Inferior parietal cortex (tissue), 1 donor: ENCODE results near the gene HLF.

Experiments
- DNase-seq: peaks from one replicate; pipeline ENCODE4 v3.0.0-alpha.2; 2016; ENCODE audit errors: extremely low spot score

Gene HLF, protein sequence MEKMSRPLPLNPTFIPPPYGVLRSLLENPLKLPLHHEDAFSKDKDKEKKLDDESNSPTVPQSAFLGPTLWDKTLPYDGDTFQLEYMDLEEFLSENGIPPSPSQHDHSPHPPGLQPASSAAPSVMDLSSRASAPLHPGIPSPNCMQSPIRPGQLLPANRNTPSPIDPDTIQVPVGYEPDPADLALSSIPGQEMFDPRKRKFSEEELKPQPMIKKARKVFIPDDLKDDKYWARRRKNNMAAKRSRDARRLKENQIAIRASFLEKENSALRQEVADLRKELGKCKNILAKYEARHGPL

DNA sequence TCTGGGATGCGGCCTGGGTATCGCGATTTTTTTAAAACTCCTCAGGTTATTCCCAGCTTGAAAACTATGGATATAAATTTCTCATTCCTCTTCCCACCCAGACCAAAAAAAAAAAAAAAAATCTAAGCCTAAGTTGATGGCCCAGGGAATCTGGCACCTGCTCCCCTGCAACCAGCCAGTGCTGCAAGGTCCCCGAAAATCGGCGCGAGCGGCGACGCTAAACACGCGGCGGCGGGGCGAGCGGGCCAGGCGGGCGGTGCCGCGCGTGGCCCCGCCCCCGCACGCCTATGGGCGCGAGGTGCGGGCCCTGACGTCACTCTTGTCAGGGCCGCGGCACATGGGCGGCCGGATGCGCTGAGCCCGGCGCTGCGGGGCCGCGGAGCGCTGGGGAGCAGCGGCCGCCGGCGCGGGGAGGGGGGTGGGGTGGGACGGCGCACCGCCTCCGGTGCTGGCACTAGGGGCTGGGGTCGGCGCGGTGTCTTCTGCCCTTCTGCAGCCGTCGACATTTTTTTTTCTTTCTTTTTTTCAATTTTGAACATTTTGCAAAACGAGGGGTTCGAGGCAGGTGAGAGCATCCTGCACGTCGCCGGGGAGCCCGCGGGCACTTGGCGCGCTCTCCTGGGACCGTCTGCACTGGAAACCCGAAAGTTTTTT lies at the start of gene HLF:
HLF (plus strand) TSS at position 316 of the 654 bp plus-strand sequence. CDS start 525 bp downstream, outside the sequence.
- peak; percentile 86 for DNase-seq

DNA sequence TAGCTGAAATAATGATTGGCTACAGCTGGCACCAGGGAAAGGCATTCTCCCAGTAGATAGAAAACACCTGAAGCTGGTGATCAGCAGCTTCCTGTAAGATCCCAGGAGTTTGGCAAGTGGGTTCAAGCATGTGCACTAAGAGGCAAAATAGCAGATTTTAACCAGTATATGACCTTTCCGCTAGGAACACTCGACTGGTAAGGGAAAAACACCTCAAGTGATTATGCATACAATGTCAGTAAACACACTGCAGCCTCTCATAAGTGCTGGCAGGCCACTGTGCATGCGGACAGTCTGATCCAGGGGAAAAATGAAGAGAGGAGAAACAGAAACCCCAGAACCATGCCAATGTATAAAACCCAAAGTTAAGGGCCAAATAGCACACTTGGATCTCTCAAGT lies 49.0 kb upstream of the HLF start:
- no peak for DNase-seq

DNA sequence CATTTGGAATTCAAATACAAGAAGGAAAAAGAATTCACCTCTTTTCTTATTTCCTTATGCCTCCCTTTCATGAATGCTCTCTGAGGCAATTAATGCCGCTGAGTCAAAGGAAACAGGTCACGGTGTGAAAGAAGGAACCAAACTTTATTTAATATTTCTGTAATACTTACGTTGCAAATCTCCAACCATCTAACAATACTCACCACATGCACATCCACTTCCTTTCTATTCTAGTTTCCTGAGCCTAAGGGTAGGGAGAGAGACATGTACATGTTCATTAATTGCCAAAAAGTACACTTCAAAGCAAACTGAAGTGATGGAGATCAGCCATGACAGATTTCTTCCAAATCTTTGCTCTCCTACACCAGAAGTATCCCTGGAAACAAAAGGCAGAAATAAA lies 47.9 kb upstream of the HLF start:
- DNase-seq, result no peak

DNA sequence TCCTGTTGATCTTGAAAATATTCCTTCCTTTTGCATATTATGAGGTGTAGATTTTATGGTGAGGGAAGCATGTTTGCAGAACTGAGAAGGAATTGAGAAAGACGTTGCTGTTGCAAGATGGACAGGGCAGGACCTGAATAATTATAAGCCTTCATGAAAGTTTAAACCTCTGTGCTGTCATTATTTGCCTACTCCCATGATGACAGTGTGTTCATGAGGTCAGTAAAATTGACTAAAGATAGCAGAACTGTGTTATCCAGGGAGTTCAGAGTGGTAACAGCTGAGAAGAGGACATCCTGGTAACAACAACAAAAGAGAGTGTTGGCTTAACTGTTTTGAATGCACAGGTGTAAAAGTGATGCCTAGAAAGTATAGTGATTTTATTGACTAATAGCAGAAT lies 45.3 kb upstream of the HLF start:
- DNase-seq, result no peak

DNA sequence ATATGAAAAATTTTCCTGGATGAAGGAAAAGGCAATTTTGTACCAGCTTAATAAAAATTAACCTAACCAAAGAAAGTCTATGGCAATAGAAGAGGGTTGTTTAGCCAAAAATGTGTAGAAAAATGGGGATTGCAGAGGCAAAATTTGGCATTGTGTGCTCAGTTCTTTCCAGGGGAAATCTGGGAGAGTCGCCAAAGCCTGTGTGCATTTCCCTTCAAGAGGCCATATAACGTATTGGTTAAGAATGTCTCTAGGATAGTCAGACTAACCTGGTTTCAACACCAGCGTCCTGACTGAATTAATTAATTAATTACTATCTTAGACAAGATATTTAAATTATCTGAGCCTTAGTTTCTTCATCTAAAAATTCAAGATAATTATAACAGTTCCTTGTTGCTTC lies 44.8 kb upstream of the HLF start:
- no peak for DNase-seq

DNA sequence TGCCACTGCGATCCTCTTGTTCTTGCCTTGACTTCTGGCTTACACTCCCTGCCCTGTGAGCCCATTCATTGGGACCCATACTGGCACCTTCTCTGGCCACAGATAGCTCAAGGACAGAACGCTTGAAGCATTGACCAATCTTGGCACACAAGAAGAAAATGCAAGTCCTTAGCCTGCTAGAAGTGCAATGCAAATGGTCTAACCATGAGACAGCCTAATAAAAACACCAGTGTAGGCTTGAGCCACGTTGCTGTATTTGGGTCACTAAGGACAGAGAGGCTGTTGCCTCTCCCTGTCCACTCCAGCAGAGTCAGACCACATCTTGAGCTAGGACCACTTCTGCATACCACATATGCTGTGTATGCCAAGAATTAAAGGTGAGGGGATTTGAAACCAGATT lies 41.2 kb upstream of the HLF start:
- no peak for DNase-seq

DNA sequence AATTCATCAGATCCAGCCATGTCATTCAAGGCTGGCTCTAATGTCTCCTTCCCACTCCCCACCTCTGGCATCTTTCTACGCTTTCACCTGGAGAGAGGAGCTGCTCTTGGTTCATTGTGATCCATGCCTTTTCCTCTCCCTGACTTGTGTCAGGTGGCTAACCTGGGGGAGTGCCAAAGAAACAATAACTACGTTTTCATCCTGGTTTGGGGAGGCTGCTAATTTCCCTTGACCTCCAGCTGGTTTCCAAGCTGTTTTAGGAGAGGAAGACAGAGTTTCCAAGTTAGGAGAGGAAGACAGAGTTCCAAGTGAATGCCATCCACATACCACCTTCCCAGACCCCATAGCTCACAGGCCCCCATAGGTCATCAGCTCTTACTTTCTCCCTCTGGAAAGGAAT lies 40.0 kb upstream of the HLF start:
- no peak for DNase-seq

DNA sequence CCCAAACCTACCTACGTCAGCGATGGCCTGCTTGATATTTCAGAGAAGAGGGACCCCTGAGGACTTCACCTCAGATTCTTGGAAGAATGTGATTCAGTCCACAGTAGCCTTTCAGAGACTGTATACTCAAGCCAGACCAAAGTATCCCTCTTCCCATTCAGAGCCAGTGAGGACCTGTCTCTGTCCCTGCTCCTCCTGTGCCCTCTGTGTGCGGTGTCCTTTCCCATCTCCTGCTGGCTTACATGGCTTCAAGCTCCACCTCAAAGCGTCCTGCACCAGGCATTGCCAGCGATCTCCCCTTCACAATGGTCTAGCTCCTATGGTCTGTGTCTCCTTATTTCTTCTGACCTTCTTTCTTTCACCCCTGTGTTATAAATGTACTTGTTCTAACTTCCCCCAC lies 39.5 kb upstream of the HLF start:
- DNase-seq, result no peak

DNA sequence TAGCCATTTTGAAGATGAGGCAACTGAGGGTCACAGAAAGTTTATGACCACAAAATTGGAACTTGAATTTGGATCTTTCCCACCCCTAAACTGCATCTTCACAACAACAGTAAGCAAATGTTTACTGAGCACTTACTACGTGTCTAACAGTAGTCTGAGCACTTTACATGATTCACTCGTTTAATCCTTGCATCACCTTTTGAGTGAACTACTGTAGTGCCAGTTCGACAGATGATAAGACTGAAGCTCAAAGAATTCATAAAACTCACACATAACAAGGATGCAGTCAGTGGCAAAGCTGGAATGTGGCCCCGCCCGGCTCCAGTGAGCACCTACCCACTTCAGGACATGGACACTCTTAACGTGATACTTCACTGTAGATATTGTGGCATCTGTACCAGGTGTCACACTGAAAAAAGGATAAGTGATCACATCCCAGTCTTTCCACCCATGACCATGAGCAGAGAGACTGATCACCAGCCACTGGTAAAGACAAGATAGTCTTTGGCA lies 36.0 kb upstream of the HLF start:
- DNase-seq, result no peak

DNA sequence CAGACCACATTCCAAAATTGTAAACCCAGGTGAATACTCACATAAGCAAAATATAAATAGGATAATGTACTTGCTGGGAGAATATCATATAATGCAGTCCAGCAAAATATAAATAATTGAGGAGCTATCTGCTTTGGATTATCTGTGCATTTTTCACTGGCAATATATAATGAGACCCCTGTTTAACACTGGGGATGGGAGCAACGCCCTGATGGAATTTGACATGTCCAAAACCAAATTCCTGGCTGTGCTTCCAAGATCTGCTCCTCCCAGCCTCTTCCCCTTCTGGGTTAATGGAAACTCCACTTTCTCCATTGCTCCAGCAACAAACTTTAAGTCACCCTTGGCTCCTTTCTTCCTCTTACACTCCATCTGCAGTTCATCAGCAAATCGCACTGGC lies 35.5 kb upstream of the HLF start:
- DNase-seq, result no peak

DNA sequence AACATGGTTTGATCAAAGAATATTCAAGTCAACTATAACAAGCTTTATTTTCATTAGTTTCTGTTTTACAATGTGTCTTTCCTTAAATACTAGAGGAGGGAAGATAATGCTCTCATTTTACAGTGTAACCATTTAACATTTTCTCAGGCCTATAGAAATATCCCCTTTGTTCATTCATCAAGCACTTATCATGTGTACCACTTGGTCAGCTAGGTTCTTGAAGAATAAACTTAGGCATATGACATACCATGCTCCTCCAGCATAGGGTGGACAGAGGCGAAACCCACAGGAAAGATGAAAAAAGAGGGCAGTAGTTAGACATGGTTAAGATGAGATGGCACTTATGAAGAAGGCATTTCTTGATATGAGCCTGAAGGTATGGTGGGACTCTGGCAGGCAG lies 34.0 kb upstream of the HLF start:
- DNase-seq, result no peak

DNA sequence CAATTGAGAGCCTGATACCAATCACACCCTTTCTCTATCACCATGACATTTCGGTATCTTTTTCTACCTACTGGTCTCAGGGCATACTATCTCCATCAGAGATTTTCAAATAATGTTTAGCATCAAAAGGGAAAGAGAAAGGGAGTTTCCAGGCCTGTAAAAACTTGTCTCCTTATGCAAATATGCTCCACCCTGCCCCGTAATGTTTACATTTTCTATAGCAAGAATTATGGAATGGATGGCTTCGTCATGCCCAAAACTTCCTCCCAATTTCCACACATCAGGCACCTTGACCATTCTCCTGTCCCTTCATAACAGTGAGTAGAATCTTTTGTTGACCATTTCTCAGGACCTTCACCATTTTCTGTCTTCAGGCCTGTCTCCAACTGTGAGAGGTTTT lies 30.9 kb upstream of the HLF start:
- no peak for DNase-seq

DNA sequence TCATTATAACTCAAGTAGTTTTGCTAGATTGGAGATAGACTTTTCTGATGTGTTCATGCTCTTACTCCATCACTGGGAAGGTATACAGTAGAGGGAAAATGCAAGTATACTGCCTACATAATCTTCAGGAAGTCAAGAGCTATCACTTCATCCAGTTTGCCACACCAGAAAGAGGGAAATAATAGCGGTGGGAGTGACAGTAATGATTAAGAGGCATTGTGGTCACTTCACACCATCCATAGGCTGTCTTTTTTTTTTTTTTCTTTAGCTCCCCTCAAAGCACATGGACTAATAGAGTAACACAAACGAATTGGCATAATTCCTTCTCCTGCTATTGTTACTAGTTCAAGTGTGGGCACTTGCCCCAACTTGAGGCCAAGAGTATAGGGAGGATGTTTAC lies 28.4 kb upstream of the HLF start:
- no peak for DNase-seq

DNA sequence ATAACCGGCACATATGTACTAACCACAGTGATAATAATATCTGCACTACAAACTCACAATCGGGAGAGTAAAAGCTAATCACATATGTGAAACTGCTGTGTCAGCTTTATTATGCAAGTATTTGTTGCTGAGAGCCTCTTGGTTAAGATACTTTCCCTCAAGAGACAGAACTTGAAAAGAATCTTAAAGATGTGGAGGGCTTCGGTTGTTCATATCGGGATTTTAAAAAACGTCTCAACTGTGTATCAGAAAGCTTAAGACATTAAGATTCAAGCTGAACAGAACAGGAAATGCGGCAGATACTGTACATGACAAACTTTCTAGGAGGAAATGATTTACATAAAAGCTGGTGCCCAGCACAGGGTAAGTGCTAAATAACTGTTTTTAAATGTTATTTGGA lies 27.5 kb upstream of the HLF start:
- DNase-seq, result peak; percentile 31

DNA sequence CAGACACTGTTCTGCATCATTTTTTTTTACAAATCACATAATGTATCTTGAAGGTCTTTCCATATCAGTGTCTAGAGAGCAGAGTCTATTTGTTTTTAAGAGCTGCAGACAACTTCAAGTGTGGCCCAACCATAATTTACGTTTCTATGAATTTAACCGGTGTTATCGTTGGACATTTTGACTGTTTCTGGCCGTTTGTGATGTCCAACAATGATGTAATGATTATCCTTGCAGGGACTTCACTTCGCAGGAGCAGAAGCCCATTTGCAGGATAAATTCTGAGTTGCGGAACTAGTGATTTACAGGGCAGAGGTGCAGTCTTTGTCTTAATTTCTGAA lies 26.9 kb upstream of the HLF start:
- peak; percentile 63 for DNase-seq

DNA sequence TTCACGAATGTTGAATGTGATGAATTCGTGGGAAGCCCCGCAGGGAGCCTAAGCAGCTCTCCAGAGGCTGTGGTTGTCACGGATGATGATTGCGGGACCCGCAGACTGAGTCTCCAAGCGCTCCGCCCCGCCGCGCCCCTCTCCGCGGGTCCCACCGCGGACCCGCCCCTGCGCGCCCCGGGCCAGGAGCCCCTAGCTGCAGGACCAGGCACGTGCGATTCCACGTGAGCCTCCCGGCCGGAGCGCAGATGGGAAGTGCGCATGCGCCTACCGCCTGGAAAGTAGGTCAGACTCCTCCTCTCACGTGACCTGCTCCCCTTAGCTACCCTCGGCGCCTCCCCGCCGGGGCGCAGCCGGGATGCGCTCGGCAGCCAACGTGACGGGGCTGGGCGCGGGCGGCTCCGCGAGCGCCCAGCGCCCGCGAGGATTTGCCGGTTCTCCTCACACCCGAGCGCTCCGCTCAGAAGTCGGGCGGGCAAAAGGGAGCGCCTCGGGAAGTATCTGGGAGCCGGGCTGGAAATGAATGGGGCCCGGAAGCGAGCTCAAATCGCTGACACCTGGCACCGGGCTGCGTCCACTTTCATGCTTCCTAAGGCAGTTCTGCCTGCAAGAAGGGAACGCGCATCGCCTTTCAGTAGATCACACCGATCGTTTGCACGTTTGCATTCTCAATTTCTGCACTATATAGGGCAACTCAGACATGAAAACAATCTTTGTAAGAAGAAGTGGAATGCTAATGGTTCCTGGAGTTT lies 26.4 kb upstream of the HLF start:
- peak; percentile 95 for DNase-seq

DNA sequence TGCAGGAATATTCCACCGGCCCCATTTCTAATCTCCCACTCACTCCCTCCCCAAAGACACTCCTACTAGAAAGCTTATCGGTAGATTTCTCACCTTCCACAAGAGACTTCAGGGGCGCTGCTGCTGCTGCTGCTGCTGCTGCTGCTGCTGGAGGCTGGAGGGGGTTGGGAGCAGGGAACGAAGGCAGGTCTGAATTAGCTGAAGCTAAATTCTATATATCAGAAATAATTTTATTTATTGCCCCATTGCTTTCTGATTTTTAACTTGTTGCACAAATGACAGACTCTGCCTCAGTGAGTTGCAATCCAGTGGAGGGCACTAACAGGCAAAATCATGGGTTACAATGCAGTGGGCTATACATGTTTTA lies 25.8 kb upstream of the HLF start:
- DNase-seq, result no peak

DNA sequence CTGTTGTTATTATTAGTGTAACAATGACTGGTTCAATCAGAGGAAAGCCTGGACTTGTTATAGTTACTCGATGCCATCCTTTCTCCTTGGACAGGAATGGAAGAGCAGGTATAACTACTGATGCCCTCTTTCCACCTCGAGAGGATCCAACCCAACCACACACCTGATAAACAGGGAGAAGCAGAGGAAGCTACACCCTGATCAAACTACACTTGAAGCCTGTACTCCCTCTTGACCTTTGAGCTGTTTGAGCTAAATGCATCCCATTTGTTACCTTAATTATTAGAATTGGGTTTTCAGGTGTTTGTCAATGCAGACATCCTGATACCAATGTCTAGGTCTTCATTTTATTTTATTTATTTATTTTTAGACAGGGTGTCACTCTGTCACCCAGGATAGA lies 23.7 kb upstream of the HLF start:
- no peak for DNase-seq

DNA sequence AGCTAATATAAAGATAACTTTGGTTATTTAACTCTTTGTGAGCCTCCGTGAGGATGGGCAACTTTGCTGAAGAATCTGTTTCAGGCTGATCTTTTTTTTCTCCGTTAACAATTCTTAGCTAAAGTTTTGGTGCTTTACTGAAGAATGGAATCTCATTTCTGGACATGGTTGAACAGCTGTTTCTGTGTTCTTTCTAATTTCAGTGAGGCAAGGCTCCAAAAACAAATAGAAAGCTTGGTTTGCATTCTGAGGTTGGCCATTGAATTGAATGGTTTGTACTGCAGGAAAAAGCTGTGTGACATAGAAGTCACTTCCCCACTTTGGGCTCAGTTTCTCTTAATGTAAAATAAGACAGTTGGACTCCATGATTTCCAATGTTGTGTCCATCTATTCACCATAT lies 22.3 kb upstream of the HLF start:
- peak; percentile 11 for DNase-seq

DNA sequence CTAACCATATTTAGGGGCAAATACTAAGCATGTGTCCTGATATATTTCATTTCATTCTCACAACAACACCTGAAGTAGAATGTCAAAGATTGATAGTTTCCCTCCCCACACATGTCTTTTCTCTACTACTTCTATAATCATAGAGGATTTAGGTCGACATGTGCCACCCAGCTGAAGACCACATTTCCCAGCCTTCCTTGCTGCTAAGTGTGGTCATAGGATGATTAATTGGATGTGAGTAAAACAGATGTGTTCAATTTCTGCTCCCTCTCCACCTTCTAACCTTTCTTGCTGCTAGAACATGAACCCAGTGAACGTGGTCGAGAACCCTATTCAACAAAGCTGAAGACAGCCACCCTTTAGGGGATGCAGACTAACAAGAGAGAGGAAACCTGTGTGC lies 18.8 kb upstream of the HLF start:
- no peak for DNase-seq

DNA sequence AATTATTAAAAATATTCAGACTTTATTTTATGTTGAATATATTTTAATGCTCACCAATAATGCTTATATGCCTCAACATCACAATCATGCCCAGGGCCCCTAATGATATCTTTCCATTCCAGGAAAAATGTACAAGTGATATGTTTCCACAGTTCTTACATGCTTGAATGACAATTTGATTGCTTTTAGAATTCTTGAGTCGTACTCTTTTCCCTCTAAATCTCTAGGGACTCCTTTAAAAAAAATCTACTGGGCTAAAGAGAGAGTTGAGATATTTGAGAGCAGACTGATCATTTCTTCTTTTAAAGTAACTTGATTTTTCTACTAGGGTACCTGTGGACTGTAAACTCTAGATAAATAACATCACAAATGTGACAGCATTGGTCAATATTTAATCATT lies 18.2 kb upstream of the HLF start:
- no peak for DNase-seq

DNA sequence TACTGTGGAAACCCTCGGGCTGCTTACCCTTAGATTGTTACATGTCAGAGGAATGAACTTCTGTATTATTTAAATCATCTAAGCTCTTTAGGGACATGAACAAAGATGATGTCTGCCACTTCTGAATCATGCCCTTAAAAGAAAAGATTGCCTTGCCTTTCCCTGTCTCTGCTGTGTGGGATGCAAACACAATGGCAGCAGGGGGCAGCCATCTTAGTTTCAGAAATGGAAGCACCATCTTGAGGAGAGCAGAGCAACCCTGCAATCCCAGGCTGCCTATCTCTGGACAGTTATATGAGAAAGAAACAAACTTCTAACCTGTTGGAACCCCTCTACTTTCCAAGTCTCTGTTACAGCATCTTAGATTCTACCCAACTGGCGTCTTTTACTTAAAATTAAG lies 16.7 kb upstream of the HLF start:
- DNase-seq, result no peak

DNA sequence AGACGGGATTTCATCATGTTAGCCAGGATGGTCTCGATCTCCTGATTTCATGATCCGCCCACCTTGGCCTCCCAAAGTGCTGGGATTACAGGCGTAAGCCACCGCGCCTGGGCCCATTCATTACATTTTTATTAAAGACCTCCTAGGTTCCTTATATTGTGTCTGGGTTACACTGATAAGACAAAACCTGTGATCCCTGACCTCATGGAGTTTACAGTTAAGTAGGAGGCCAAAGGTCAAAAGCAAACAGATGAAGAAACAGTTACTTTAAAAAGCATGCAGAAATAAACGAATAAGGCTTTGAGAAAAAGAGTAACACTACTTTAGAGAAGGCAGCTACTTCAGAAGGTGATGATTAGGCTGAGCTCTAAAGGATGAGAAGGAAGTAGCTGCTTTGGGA lies 14.9 kb upstream of the HLF start:
- DNase-seq, result no peak
